HG03469 (cell line): ENCODE data around the gene GM2A.
"Not testable (repeated sequence)": the region's sequence is repeated elsewhere in the genome, so short reads cannot be mapped to it uniquely, and the experiment has no call there.

Experiments
- ATAC-seq: cut with Tn5 transposase; IDR thresholded peaks from one replicate; pipeline ENCODE4 v1.9.1; 2021; ENCODE audit warnings: mild to moderate bottlenecking, moderate library complexity, moderate number of reproducible peaks; ENCODE audit not compliant: unreplicated experiment

GM2A gene

DNA sequence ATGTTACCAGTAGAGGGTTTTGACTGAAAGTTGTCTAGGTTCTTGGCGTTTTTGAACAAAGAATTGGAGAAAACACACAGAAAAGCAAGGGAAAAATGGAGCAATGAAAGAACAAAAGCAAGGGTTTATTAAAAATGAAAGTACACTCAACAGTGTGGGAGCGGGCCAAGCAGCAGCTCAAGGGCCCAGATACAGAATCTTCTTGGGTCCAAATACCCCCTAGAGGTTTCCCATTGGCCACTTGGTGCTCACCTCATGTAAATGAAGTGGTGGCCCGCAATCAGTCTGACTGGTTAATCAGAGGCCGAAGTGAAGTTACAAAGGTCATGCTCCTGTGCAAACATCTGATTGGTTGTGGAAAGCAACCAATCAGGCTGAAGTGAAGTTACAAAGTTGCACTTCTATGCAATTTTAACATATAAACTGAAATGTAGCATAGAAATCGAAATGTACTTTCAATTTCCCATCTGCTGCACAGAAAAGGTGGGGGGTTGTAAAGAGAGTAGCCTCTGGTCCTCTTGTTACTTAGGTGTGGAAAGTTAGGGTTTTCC, 1.9 kb upstream of the GM2A start:
- ATAC-seq, result no peak

DNA sequence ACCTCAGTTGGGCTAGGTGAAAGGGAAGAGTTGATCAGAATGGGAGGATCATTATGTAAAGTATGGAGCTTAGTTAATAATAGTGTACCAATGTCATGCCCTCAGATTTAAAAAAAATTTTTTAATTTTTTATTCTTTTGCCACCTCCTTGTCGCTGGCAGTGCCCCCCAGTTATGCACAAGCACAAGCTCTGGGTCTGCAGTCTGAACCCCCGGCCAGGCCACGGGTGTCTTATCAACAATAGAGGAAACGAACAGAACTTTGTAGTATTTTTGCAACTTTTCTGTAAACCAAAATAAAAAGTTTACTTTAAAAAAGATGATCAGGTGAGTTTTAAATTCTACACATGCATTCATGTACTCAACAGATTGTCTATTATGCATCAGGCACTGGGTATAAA, 1.4 kb upstream of the GM2A start:
- ATAC-seq, result no peak

DNA sequence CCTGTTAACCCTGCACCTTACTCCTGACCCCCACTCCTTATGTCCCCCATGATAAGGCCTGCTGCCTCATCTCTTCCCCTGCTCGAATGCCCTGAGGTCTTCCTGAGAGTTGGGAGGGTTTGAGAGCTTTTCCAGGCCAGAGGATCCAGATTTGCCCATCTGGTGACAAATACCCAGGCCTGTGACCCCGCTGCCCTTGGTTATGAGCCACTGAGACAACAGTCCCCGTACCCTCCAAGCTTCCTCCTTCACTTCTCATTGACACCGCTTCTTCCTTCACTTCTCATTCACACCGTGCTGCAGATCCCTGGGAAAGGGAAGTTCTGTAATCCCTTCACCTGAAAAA, 593 bp downstream of the GM2A start:
- ATAC-seq, result no peak

DNA sequence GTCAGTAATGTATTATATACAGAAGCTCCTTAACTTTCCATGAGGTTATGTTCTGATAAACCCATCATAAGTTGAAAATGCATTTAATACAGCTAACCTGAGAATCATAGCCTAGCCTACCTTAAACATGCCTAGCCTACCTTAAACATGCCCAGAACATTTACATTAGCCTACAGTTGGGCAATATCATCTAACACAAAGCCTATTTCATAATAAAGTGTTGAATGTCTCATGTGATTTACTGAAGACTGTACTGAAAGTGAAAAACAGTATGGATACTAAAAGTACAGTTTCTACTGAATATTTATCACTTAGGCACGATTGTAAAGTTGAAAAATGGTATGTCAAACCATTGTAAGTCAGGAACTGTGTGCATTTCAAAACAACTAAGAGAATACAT, 1.6 kb downstream of the GM2A start:
- ATAC-seq, result no peak

DNA sequence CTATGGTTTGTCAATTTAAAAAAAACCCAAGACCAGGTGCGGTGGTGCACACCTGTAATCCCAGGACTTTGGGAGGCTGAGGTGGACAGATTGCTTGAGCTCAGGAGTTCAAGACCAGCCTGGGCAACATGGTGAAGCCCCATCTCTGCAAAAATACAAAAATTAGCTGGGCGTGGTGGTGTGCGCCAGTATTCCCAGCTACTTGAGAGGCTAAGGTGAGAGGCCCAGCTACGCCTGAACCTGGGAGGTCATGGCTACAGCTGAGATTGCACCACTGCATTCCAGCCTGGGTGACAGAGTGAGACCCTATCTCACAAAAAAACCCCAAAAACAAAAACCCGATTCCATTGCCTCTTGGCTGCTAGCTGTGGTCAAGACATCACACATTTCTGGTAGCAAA, 2.0 kb downstream of the GM2A start:
- ATAC-seq, result not testable (repeated sequence)

DNA sequence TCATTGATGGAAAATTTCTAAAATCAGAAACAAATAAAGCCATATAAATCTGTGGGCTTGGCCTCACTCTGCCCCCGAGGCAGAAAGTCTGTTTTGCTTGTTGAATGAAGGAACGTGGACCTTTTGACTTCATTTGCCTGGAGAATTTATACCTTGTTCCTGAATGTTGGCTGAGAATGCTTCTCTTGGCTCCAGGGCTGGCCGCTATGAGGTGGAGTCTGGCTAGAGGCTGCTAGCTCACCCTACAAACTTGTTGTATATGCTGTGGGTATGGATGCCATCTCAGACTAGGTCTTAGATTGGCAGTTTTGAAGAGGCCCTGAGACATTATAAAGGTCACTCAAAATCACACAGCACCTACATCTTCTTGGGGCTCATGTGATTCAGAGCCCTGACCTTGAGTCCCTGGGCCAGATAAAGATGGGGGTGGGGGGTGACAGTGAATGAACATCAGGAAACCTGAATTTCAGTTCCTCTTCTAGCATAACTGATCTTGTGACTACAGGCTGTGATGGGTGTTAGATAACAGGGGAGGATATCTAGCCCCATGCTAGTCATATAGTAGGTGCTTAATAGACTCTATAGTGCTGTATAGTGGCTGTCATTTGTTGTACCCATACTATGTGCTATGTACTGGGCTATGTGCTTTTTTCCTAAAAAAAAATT, 2.8 kb downstream of the GM2A start:
- peak; percentile 37 for ATAC-seq

DNA sequence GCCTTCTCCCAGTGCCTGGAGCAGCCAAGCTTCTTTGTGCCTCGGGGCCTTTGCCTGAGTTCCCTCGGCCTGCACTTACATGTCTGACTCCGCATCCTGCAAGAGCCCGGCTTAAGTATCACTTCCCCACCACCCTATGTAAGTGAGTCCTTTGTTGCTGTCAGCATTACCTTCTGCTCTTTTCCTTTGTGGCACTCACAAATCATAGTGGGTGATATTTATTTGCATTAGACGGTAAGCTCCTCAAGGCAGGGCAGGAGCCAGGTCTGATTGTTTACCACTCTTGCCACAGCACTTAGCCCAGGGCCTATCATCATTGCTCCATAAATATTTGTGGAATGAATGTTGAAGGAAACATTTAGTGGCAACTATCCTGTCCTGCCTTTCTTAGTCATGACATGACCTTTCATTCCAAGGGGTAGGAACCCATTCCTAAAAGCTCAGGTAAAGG, 4.8 kb downstream of the GM2A start:
- no peak for ATAC-seq

DNA sequence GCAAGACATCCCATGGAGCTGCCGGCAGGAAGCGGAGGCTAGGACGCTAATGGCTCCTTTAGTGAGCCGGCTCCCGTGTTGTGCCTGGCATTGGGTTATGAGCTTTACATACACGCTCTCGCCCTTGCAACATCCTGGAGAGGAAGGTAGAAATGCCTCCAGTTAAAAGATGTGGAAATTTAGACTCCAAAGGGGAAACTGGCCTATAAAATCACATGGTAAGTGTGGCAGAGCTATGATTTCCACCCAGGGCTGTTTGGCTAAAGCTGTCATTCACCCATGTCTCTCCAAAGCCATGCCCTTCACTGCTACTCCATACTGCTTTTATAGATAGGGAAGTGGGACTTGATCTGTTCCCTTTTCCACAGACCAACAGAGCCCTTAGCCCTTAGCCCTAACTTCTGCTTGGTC, 5.2 kb downstream of the GM2A start:
- no peak for ATAC-seq

DNA sequence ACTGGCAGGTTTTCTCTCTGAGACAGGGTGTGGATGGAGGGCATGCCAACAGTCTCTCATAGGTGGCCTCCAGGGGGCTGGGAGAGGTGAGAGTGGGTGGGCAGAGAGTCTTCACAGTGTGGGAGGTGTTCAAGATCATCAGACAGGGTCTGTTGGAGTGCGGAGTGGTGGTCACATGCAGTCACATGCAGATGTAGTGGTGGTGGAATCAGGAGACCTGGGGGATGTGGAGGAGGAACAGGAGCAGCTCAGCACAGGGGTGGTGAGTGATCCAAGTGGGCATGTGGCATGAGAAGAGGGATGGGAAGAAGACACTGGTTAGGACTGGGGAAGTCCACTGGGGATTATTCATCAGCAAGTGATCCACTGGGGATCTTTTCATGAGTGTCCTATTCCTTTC, 5.8 kb downstream of the GM2A start:
- ATAC-seq, result no peak

DNA sequence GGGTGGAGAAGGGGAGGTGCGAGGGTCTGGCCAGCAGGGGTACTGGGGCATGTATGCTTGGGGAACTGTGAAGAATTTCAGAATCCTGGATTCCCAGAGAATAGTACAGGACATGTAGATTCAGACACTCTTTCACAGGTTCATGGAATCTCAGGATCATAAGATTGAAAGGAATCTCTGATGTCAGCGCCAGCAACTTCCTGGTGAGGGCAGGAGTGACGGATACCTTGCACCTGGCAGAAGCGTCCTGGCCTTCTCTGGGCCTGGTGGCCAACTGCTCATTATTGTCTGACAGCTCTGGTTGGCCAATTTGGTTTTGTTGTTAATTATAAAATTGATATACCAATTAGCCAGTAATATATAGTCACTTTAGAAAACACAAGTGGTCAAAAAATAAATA, 6.9 kb downstream of the GM2A start:
- no peak for ATAC-seq

DNA sequence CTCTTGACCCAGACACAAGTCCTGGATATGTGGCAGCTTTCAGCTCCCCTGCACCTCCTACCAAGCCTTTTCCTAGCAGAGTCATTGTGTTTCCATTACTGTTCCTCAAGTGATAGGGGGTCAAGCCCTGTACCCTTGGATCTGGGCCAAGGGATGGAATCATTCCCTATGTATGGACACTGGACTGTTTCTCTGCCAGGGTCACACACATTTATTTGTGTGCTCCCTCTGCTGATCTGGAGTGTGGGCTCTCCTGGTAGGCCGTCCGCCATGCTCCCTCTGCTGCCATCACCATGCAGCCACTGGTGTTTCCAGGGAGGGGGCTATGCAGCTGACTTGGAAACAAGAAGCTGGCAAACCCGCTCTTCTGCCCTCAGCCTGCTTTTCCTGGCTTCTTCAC, 9.5 kb downstream of the GM2A start:
- no peak for ATAC-seq

DNA sequence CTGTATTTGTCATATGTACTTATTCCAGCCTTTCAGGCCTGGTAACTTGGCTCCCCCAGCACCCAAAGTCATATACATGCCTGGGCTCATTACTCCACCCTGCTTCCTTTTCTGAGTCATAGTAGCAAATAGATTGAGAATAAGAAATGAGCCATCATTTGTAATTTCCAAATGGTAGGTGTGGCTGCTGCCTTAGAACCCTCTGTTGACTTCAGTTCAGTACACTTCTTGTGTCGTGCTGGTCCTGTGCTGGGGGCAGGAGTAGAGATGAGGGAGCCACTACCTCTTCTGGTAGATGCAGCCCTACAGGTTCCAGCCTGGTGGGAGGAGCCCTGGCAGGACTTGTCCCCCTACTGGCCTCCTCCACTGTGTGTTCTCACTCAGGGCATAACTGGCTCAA, 11.1 kb downstream of the GM2A start:
- ATAC-seq, result peak; percentile 51

DNA sequence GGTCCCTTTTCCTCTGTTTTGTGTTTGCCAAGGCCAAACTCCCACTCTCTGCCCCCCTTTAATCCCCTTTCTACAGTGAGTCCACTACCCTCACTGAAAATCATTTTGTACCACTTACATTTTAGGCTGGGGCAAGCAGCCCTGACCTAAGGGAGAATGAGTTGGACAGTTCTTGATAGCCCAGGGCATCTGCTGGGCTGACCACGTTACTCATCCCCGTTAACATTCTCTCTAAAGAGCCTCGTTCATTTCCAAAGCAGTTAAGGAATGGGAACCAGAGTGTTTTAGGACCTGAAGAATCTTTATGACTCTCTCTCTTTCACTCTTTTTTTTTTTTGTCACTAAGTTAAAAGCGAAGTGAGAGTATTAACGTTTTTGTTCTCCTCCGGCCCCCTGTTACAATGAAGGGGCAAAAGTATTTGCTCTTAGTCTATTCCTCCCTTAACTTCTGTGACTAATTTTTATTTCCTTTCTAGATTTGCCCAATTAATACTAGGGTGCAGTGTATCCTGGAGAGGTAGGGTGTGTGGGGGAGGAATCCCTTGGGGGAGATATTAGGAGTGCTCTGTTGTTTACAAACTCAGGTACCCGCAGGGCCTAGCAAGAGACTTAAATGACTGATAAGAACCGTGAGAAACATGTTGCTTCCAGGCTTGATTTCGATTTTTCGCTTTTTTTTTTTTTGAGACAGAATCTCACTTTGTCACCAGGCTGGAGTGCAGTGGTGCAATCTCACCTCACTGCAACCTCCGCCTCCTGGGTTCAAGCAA, 14.7 kb downstream of the GM2A start:
- no peak for ATAC-seq

DNA sequence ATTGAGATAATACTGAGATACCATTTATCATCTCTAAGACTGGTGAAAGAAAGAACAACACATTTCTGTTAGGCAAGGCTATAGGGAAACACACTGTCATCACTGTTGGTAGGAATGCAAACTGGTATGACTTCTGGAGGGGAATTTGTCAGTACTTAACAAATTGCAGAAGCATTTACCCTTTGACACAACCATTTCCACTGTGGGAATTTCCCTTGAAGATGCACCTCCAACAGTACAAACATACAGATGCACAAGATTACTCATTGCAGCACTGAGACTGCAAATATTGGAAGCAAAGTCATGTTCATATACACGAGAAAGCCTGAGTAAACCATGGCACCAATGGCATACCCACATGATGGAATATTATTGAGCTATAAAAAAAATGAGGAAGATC, 17.6 kb downstream of the GM2A start:
- peak; percentile 78 for ATAC-seq

DNA sequence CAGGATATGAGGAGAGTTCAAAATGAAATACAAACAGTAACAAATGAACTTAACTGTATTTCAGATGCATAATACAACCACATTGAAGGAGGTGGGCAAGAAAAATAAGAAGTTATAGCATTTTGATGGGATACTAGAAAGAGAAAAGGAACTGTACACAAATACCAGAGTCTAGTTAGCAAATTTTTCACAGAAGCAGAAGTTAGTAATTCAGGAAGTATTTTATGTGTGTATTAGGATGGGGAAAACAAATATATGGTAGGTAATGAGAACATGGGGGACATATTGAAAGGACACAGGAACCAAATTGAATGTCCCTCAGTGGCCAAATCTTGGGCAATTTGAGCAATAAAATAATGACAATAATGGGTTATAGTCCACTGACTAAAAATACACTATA, 18.4 kb downstream of the GM2A start:
- ATAC-seq, result no peak

DNA sequence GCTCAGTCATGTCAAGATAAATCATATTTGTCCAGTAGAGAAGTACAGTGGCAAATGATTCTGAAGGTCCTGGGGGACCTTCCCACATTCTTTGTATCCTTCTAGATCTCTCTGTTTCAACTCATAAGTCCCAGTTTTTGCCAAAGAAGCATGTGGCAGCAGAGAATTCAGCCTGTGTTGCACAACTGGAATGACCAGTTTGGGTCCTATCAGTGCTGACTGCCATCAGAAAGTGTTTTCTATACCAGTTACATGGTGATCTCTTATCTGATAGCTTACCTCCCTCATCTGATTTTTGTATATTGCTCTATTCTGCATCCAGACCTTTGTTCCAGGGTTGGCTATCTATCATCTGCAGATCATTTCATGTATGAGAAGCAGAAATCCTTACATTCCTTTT, 21.7 kb downstream of the GM2A start:
- ATAC-seq, result no peak

DNA sequence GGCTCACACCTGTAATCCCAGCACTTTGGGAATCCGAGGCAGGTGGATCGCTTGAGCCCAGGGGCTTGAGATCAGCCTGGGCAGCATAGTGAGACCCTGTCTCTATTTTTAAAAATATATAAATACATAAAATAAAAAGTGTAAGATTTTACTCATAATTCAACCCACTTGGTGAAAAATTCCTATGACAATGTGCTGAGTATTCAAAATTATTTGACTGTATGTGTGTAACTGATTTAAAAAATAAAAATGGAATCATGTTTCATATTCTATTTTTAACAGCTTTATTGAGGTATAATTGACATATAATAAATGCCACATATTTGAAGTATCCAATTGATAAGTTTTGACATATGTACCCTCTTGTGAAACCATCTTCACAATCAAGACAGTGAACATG, 22.8 kb downstream of the GM2A start:
- no peak for ATAC-seq

DNA sequence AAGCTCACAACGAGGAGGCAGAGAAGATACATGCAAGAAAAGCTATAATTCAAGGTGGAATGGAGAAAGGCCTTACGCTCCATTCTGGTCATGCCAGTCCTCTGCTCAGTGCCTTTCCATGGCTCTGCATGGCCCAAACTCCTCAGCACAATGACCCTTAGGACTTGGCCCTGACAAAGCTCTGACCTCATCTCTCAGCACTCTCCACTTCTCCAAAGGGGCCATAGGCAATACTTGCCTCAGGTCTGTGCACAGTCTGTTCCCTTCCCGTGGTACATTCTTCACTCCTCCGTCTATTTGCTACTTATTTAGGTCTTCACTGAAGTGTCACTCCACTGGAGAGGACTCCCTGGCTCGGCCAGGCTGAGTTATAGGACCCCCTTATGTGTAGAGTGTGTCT, 25.9 kb downstream of the GM2A start:
- no peak for ATAC-seq

DNA sequence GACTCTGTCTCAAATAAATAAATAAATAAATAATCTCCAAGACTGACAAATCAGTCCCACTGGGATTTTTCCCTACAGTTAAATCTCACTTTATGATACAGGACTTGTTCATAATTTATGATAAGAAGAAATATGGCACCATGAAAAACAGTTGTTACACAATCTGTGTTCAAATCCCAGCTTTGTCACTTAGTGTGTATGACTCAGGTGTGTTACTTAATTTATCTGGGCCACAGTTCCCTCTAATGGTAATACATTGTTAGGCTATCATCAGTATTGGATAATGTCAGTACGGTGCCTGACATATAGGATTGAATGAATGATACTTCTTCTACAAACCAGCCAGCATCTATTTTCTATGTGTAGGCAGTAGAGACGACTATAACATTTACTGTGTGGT, 27.5 kb downstream of the GM2A start:
- ATAC-seq, result no peak

DNA sequence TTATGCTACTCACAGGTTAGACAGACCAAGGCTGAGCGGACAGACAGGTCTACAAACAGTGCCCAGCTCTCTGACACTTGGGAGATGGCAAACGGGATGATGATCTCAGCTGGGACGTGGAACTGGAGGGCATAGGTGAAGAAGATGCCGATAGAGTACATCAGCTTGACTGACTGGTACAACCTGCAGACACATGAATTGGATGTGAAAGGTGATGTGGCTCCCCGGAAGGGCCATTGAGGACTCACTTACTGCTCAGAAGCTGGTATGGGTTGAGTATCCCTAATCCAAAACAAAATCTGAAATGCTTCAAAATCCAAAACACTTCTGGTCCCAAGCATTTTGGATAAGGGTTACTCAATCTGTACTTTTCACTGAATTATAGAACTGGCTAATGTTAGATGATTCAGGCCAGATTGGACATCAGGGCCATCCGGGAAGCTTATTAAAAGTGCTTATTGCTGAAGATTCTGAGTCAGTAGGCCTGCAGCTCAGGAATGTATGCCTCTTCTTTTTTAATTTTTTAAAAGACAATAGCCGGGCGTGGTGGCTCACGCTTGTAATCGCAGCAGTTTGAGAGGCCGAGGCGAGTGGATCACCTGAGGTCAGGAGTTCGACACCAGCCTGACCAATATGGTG, 28.1 kb downstream of the GM2A start:
- no peak for ATAC-seq

DNA sequence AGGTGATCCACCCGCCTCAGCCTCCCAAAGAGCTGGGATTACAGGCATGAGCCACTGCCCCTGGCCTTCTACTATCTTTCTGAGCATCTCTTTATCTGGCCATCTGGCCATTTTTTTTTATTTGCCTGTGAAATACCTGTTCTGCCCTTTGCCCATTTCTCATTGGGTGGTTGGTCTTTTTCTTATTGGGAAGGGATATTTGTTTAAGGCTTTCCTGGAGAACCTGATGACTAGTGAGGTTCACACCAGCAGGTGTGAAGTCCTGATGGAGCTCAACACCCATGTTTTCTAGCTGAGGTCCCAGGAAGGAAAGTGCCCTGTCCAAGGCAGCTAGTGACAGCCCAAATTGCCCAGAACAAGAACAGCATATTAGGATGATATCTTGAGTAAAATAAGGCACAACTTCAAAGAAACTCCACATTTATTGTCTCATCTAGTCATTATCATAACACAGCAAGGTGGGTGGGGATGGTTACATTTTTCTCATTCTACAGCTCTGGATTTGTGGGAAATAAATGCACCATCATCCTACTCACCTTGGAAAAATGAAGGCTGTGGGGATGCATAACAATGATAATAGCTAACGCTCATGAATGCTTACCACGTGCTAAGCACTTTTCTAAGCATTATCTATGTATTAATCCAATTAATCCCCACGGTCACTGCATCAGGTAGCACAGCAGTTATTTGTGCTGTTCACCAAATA, 30.3 kb downstream of the GM2A start:
- no peak for ATAC-seq
